HG03469 (cell line): ENCODE data around the gene DRGX.

Experiments used
- ATAC-seq: cut with Tn5 transposase; IDR thresholded peaks from one replicate; pipeline ENCODE4 v1.9.1; 2021; ENCODE audit warnings: mild to moderate bottlenecking, moderate library complexity, moderate number of reproducible peaks; ENCODE audit not compliant: unreplicated experiment

Gene DRGX

DNA sequence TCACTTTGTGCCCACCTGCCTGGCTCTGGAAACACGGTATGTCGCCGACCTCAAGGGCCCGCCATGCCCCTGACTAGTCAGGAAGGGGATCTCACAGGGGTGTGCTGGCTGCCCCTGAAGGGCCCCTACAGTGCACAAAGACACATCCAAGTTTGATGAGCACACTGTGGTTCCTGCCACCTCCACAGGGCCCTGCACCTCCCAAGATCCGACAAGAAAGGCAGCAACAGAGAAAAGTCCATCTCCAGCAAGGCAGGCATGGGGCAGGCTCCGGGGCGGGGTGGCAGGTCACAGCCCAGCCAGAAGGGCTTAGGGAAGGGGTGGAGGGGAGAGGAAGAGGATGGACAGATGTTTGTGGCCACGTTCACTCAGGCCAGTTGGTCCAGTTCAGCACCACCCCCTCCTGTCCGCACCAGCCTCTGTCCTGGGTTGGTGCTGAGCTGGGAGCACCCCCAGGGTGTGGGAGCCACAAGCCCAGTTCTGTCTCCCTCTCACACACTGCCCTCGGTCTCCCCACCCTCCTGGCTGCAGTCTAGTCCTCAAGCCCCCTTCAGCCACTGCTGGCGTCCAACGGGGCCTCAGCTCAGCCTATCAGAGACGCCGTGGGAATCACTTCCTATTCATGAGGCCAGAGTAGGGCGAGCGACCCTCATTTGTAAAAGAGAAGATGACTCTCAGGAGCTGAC, 11.5 kb downstream of the DRGX start:
- ATAC-seq: no peak

GRCh38 chr10:49383853-49384252, 12.0 kb downstream of the DRGX start:
- ATAC-seq: no peak

GRCh38 chr10:49382826-49383225, 13.1 kb downstream of the DRGX start:
- no peak for ATAC-seq

DNA sequence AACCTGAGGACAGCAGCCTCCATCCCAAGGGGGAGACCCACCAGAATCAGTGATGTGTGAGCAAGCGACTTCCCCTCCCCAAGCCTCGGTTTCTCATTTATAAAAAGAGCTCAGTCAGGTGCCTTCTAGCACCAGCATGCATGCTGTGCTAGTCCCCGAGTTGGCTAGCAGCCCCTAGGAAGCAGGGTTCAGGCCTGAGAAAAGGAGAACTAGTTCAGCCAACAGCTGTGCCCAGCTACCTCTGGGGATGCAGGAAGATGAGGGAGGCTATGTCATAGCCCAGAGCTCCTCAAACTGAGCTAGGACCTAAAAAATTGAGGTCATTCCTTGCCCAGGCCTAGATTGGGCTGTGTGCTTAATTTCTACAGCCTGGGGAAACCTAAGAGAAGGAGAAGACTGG, 13.7 kb downstream of the DRGX start:
- ATAC-seq: no peak

DNA sequence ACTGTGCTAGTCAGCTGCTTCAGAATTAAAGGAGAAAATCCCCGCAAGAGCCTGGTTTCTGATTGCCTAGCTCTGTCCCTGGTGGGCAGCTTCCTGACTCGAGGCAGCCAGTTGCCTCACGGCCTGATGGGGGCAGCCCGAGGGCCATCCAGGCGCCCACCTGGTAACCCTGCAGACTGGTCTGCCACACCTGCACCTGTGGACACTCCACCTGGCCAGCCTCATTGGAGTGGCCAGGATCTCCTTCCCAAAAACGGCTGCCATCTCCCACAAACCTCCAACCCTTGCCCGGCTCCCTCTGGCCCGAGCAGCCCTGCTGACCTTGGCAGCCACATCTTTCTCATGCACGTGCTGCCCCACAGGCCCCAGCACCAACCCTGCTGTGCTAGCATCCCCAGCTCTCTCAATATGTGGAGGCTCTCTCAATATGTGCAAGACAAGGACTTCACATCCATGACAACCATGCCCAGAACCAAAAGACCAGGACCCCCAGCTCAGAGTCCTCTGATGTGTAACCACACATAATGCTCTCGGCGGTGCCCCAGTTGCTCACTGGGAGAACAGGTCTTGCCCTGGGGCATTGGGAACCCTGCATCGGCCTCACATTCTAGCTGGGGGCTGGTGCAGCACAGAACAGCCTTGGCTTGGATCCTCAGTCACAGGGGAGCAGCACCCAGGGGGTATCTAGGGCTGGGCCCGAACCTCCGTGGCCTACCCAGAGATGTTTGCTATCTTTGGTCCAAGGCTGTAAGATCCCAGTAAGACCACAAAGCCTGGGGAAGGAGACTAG, 14.6 kb downstream of the DRGX start:
- no peak for ATAC-seq

- no peak for ATAC-seq
Observed at GRCh38 chr10:49379596-49380410, 16.1 kb downstream of the DRGX start.

- ATAC-seq: no peak
Observed at GRCh38 chr10:49377256-49377655, 18.6 kb downstream of the DRGX start.

DNA sequence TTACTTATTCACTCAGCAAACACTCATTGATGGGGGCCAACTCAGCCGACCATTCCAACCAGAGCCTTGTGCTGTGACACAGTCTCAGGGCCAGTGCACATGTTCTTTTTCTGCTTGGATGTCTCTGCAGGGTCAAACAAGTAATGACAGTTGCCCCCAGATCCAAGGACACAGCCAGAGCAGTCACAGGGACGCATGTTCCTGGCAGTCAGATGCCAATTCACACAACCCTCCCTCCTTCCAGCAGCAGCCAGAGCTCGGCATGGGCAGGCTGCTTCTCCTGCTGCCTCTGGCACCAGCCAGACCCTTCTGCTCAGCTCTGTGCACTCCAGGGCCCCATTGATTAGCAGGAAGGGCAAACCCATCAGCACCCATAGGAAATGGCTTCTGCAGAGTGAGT, 20.3 kb downstream of the DRGX start:
- ATAC-seq: no peak

DNA sequence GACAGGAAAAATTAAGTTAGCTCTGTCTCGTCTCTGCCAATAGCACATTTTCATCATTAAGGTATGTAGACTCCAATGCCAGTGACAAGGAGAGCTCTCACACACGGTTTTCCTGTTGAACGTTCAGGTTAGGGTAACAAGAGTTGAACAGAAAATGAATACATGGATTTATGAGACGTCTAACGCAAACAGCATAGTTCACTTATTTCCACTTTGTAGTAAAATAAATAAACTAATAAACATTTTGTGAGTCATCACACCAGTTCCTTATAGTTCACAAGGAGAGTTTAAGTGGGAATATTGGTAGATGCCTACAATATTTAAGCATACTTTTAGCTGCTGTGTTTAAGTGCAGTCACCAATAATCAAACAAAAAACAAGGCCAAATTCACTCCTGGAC, 21.1 kb downstream of the DRGX start:
- ATAC-seq: no peak

DNA sequence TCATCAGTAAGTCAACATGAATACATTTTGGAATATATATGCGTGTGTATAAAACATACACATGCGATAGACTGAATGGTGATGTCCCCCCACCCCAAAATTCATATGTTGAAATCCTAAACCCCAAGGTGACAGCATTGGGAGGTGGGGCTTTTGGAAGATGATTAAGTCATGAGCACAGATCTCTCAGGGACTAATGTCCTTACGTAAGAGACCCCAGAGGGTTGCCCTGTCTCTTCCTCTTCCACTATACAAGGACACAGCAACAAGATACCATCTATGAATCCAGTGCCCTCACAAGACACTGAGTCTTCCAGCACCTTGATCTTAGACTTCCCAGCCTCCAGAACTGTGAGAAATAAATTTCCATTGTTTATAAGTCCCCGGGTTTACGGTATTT, 22.5 kb downstream of the DRGX start:
- no peak for ATAC-seq

GRCh38 chr10:49371967-49372366, 23.9 kb downstream of the DRGX start:
- no peak for ATAC-seq

GRCh38 chr10:49370326-49371100, 25.4 kb downstream of the DRGX start:
- no peak for ATAC-seq

- no peak for ATAC-seq
Observed at GRCh38 chr10:49369216-49370162, 26.4 kb downstream of the DRGX start.

DNA sequence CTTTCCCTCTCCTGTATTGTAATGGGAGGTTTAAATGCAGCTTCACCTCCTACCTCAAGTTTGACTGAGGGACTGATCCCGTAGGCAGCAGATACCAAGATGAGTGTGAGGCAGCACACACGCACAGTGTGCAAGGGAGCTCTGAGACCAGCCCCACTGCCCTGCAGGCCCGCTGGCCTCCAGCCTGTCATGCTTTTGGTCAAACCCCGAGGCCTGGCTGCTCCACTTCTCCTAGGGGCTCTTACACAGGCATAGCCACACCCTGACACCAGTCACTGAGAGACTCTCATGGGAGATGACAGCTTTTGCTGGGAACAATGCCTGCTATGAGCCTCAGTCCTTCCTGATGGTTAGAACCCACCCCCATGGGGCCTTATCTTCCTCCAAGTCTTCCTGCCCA, 27.6 kb downstream of the DRGX start:
- ATAC-seq: no peak

GRCh38 chr10:49367600-49367999, 28.3 kb downstream of the DRGX start:
- no peak for ATAC-seq

GRCh38 chr10:49366460-49366859, 29.4 kb downstream of the DRGX start:
- no peak for ATAC-seq

DNA sequence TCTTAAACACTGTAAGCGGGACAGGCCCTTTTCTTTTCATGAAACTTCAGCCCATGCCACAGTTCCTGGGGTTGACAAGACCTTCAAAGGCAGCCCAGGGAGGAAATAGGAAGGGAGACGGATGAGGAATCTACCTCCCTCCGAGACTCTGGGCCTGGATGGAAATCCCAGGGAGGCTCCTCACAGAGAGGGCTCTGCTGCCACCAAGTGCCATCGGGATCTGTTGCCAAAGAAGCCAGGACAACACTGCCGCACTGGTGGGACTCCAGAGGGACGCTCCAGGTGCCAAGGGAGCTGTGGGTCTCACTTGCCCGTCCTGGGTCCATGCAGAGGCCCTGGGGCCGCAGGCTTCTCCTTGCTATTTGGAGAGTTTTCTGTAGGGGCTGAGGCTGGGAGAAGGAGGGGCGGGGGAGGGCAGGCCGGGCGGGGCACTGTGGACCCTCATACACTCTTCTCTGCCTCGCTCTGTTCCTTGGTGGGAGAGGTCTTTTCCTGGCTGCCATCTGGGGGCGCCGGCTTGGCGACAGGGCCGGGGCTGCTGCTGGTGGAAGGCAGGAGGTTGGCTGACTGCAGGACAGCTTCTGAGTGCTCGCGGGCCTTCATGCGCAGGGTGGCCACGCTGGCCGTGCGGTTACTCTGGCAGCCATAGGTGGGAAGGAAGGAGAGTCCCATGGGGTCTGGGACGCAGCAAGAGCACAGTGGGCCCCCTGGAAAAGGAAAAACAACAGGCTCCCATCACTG, 30.0 kb downstream of the DRGX start:
- no peak for ATAC-seq

GRCh38 chr10:49365275-49365674, 30.6 kb downstream of the DRGX start:
- ATAC-seq: no peak

DNA sequence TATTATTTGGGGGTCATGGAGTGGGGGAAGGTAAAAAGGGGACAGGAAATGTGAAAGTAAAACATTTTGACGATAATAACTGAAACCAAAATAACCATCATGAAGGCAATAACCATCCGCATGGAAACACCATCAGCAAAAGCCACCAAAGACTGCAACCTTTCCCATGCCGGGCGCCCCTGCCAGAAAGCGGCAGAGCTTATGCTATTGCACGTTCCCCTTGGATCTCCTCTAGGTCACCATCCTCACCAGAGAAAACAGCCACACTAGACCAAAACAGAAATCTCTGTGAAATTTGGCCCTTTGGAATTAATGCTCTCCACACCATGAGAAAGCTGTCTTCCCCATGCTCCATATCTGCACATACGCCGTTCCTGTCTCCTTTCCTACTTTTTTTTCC, 31.1 kb downstream of the DRGX start:
- ATAC-seq: no peak
